SIG-M5 (cell line): ENCODE data around the gene MAT1A.
"Not testable (repeated sequence)": the region's sequence is repeated elsewhere in the genome, so short reads cannot be mapped to it uniquely, and the experiment has no call there.

Experiments
- DNase-seq: peaks from one replicate; lab custom pipeline; 2025; lab: John Stamatoyannopoulos, UW

MAT1A gene

DNA sequence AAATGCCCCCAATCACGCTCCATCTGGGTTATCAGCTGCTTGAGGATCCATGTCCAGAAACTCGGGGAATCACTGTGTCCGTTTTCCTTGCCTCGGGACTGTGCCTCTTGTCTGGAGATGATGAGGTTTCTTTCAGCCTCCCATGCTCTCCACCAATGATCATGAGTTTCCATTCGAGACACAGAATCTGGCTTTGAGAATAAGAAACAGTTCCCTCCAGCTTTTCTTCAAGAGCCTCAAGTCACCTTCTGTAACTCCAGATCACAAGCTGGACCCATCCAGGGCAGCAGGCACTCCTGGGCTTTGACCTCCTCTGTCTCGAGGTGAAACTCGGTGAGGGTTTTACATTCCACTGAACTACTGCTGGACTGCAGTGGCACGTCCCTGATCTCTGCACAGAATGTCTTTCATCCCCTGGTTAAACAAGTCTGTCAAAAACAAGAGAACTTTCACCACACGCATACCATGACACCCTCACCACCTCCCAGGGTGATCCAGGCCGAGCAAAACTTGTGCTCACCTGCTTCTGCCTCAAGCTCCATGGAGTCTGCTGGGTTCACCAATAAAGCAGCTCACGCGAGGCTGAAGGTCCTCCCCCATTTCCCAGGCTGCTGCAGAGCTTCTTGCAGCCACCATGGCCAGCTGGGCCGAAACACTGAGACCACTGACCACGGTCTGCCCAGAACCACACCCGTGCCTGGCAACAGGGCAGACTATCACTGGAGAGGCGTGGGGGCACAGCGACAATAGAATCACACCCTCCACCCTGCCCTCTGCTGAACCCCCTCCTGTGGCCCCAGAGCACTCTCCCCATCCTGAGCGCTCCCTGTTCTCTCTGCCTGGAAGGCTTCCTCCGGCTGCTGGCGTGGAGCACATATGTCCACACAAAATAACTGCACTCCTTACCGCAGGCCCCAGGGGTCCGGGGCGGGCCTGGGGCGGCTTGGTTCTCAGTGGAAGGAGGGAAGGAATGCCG, 25.1 kb downstream of the MAT1A start:
- no peak for DNase-seq

DNA sequence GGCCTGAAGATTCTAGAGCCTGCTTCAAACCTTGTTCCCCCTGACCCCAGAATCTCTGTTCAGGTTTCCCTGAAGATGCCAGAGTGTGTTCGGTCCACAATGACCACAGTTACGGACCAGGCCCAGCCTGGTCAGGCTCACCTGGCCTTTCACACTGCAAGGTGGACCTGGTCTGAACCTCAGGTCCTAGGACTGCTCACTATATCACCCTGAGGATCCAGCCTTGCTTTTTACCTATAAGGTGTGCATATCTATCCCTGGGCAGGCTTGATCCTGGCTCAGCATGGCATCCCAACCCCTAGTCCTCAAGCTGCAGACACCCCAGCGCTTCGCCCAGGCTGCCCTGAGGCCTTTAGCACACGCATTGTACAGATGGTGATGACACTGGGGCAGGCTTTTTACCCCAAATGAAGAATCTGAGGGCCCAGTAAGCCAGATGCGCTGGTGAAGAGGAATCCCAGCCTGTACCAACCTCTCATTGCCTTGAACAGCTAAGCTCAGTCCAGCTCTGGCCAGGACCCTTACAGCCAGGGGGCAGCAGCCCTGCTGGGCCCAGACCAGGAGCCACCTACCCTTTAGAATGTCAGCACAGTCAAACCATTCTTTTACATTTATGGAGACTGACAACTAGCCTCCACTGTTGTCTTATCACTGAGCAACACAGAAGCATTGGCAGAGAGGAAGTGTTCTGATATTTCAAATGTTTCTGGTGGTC, 28.0 kb downstream of the MAT1A start:
- DNase-seq = no peak

DNA sequence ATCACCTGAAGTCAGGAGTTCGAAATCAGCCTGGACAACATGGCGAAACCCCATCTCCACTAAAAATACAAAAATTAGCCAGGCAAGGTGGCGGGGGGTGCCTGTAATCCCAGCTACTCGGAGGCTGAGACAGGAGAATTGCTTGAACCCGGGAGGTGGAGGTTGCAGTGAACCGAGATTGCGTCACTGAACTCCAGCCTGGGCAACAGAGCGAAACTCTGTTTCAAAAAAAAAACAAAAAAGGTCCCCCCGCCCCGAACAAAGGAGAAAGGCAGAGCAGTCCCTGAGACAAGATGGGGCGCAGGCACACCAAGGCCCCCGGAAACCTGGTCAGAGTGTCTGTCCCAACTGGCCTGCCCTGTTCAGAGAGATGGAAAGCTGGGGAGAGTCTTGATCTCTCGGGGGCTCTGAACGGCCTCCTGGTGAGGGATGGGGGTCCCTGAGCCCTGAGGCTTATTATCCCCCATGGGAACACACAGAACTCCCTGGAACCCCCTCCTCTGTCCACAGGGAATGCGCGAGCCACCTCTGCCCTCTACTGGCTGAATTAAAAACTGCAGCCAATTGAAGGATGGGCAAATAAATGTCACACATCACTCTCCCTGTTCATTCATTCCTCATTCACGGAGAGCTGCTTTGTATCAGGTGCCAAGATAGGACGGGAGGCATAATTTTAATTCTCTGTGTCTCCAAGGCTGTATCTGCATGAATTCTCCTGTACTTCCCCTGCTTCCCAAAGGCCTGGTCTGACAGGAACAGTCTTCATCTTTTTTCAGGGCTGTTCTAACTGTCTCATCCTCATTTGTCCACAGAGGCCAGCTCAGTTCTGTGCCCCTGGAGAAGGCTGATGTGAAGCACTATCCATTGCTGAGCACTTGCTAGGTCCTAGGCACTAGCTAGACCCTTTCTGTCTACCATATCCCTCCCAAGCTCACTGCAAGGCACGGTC, 28.9 kb downstream of the MAT1A start:
- DNase-seq = no peak

DNA sequence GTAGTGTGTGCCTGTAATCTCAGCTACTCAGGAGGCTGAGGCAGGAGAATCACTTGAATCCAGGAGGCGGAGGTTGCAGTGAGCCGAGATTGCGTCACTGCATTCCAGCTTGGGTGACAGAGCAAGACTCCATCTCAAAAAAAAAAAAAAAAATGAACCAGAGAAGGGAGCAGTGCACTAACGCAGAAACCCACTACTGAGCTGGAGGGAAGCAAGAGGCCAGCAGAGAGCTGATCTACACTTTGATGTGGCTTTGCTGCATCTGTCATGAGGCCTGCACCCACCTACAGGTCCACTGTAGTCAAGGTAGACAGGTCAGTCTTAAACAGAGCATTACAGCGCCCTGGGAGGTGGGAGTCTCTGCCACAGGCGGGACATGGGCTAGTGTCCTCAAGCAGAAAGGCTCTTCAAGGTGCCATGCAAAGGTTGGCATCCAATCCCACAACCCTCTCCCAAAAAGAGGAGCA, 30.0 kb downstream of the MAT1A start:
- no peak for DNase-seq

DNA sequence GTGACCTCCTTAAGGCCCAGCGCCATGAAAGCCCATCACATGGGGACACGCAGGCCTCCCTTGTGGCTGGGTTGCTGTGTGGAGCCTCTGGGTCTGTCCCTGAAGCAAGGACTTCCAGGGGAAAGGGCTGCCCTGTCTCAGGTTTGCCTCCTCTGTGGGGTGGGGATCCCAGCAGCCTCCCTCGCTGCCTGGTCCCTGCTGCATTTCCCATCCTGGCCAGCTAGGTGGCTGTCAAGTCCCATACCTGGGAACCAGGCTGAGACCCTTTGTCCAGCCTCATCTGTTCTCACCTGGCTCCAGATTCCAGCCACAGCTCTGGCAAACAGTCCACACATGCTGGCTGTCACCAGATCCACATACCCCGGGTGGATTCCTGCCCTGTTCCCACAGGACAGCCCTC, 32.7 kb downstream of the MAT1A start:
- not testable (repeated sequence) for DNase-seq

DNA sequence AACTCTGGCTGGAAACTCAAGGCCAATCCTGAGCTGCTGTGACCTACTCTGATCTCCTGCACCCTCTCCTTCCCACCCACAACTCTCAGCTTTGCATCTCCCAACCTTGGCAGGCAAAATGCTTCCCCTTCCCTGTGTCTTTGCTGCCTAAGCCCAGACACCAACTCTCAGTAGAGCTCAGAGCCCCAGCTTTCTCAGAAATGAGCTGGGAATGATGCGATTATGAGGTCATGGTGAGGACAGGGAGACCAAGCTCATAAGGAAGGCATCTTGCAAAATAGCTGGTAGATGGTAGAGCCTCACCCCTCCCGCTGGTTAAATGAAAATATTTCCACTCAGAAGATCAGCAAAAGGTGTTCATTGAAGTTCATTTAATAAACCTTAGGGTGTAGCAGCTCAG, 34.7 kb downstream of the MAT1A start:
- DNase-seq = not testable (repeated sequence)

DNA sequence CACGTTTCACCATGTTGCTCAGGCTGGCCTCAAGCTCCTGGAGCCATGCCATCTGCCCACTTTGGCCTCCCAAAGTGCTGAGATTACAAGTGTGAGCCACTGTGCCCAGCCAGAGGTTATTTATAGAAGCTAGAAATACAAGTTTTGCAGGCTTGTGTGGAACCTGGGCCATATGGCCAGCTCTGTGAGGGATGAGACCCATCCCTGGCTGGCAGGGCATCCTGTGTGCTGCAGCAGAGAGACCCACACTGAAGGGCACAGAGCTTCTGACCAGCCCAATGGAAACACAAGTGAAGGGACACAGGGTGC, 35.5 kb downstream of the MAT1A start:
- DNase-seq = not testable (repeated sequence)

DNA sequence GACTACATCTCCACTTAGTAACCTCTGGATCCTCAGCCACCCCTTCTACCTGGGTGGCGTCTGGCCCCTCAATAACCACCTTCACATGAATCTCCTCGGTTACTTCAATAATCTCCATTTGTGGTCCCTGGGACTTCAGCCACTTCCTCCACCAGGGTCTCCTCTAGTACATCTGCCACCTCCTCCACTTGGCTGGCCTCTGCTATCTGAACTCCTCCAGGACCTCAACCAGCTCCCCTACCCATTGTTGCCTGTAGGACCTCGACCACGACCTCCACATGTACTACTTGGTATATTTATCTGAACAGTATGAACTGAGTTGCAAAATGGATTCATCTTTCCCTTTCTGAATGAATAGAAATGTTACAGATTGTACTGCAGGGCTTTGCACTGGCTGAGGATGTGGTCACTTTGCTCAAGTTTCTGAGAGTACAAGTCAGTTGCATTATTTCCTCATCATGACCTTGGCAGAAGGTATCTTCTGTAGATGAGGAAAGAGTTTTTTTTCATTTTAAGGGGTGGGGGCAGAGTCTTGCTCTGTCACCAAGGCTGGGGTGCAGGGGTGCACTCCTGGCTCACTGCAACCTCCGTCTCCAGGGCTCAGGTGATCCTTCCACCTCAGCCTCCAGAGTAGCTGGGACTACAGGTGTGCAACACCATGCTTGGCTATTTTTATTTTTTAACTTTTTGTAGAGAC, 36.0 kb downstream of the MAT1A start:
- no peak for DNase-seq

DNA sequence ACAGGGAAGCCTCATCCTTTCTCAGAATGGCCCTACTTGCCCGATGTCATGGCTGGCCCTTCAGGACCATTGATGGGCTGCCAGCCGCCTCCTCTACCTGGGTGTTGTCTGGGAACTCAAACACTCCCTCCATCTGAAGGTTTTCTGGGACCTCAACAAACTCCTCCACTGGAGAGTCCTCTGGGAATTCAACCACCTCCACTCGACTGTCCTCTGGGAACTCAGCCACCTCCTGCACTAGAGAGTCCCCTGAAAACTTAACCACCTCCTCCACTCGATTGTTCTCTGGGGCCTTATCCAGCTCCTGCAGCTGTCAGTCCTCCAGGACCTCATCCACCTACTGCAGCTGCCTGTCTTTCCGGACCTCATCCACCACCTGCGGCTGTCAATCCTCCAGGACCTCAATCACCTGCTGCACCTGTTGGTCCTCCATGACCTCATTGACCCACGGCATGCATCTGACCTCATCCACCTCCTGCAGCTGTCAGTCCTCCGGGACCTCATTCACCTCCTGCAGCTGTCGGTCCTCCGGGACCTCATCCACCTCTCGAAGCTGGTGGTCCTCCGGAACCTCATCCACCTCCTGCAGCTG, 37.1 kb downstream of the MAT1A start:
- DNase-seq = no peak

DNA sequence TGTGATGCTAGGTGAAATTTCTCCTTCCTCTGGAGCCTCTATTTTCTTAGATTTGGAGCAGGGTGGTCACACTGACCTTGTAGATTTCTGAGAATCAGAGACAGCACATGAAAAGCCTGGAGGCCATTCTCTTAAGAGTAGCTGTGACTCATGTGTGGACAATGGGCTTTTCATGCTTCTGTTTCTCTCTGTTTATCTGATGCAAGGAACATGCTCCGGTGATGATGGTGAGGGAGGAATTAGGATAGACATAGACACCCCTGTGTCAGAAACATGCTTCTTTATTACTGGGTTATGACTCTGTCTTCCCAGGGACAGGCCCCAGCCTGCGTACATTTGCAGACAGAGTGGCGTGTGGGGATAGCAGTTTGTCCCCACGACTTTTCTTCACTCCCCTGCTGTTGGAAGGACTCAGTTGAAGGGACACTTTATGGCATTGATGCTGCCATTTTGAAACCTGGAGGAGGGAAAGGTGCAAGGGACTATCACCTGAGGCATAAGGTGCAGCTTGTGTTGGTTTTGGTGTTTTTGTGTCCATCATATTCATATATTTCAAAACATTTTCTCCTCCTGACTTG, 37.7 kb downstream of the MAT1A start:
- not testable (repeated sequence) for DNase-seq

DNA sequence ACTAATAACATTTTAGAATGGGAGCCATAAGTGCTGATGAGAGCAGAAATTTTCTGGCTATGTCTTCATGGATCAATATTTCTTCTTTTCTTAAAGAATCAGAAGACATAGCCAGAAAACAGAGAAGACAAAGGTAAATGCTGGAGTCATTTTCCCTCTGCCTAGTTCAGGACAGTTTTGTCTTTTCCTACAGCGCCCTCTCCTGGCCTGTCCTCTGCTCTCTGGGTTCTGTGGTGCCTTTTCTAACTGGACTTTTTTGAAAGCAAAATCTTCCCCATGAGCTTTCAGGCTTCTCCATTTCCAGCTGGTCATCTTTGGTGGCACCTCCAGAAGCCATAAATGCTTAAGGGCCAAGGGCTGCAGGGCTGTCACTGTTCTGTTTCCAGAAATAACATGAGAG, 39.1 kb downstream of the MAT1A start:
- not testable (repeated sequence) for DNase-seq

DNA sequence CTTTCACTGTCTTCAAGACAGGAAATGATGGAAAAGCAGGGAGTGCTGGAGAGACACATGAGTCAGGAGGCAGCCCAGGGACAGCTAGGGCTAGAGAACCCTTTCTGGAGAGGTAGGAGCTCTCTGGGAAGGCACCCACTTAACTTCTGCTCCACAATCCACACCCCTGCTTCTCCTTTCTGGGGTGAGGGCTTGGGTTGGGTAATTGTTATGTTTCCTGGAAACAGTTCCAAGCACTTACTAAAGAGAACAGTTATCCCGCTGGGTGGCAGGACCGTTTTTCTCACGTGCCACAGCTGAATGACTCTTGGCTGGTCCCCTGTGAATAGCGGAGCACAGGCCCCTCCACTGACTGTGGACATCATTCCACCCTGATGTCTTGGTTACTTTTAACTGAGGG, 39.6 kb downstream of the MAT1A start:
- not testable (repeated sequence) for DNase-seq

DNA sequence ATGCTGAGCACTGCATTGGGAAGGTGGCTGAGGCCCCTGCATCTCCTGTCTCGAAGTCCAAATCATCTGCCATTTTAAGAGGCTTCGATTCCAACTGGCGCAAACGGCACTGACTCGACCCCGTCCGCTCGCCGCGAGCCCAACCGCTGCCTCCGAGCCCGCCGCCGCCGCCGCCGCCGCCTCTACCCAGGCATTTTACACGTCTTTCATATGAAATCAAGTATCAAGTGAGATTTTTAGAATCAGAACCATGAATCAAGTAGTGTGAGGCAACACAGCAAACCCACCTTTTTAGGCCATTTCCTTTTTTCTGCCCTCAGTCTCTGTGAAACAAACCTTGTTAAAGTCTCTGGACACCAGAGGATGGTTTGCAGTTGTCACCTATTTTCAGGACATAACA, 41.8 kb downstream of the MAT1A start:
- not testable (repeated sequence) for DNase-seq

DNA sequence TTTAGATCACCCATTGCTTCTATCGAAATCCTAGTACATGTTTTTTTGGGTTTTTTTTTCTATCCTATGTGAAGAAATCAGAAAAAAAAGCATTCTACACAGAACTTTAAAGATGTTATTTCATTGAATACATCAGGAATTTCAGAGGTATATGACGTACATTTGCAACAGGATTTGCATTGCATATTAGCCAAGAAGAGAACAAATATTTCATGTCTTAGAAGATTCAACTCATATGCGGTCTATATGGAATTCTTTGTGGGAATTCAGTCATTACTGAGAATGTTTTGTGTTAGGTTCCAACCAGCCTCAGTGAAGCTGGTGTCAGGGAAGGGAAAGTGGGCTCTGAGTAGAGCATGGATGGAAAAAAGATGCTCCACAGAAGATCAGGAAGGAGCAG, 45.1 kb downstream of the MAT1A start:
- not testable (repeated sequence) for DNase-seq

DNA sequence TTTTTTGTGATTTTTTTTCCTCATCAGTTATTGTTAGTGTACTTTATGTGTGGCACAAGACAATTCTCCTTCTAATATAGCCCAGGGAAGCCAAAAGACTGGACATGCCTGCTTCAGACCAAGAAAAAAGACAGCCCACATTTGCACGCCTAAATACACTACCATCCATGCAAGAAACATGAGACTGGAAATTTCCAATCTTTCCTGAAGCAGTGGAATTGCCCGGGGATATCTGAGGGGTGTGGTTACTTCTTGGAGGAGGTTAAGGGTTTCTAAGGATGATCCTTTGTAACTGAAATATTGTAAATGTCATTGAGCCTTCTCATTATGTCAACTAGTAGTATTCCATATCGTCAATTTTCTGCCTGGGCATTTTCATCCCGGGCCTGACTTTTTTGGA, 47.1 kb downstream of the MAT1A start:
- DNase-seq = not testable (repeated sequence)

DNA sequence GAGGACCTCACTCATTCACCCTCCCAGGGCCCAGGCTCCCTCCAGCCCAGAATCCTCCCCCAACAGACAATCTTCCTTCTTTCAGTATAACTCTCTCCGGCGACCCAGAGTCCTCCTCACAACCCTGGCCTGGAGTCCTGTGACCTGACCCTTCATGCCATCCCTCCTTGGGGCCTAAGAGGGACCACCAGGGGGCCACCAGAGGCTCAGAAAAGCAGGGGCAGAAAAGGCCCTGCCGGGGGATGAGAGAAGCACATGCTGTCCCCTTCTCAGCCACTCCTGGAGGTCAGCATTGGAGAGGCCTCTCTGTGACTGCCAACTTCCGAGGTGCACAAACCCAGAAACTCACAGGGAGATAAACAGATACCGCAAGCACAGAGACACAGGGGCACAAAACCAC, 53.0 kb downstream of the MAT1A start:
- not testable (repeated sequence) for DNase-seq

DNA sequence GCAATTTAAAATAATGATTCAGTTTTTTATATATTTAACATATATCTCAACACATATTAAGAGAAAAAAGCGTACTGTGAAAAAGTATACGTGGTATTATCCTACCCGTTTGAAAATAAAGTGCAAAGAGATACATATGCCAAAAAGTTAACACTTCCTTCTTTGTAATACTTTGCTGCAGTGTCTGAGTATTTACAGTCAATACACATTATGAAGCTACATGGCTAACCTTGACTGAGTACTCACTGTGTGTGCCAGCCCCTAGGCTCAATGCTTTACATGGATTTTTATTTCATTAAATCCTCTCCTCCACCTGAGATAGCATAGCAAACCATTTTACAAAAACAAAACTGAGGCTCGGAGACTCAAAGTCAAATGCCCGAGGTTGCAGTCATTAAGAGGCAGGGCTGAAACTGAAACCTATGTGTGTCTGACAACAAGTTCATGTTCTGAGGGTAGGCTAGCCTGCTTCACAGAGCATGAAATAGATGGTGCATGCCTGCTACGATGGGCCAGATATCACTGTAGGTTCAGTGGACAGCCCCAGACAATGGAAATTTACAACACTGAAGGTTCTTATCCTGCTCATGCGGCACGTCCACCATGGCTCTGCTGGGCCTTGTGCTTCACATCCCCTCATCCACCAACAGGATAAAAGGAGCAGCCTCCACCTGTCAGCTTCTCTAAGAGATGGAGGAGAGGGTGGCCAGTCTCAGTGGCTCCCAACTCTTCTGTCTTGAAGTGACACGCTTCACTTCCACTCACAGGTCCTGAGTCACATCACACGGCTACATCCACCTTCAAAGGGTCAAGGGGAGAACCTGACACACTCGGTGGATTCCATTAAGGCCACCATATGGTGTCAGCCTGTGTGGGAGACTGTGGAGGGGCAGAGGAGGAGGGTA, 54.9 kb downstream of the MAT1A start:
- DNase-seq = not testable (repeated sequence)

DNA sequence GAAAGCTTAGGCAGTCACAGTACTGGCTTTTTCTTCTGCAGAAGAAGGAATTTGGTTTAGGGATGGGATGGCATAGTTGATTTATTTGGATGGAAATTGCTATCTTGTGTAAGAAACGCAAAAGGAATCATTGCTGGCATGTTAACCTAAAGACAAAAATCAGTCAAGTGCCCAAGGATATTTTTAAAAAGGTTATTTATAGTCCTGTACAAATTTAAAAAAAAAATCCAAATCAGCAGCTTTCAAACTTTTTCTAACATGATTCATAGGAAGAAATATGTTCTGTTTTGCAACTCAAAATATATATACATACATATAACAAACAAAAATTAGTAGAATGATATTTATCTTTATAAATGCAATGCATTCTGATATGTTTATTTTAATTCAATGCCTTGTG, 55.6 kb downstream of the MAT1A start:
- not testable (repeated sequence) for DNase-seq

DNA sequence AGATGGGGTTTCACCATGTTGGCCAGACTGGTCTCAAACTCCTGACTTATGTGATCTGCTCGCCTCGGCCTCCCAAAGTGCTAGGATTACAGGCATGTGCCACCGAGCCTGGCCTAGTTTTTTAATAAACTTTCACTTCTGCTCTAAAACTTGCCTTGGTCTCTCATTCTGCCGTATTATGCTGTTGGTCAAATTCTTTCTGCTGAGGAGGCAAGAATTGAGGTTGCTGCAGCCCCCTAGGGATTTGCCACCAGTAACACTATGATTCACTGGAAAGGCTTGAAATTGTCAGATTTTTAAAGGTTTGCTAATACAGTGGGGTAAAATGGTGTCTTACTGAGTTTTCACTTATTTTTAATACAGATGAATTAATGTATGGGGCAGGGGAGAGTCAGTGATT, 62.7 kb downstream of the MAT1A start:
- not testable (repeated sequence) for DNase-seq

DNA sequence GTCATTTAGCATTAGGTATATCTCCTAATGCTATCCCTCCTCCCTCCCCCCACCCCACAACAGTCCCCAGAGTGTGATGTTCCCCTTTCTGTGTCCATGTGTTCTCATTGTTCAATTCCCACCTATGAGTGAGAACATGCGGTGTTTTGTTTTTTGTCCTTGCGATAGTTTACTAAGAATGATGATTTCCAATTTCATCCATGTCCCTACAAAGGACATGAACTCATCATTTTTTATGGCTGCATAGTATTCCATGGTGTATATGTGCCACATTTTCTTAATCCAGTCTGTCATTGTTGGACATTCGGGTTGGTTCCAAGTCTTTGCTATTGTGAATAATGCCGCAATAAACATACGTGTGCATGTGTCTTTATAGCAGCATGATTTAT, 66.4 kb downstream of the MAT1A start:
- DNase-seq = not testable (repeated sequence)
